Mesenchymal stem cell (in vitro differentiated cells and primary cell): ENCODE measurements around the gene LRRC56.

Experiments
- DNase-seq: peaks from one replicate; pipeline ENCODE4 v3.0.0-alpha.2; 2013
- H2AFZ ChIP-seq: one replicate; pipeline ENCODE4 v1.6.1; 2013; ENCODE audit warnings: low read depth, mild to moderate bottlenecking, control low read depth, inconsistent platforms, low read length, moderate library complexity
- H2AK5ac ChIP-seq: 2 replicates; pipeline ENCODE4 v1.6.1; 2013; ENCODE audit warnings: low read length, moderate library complexity, mild to moderate bottlenecking, inconsistent platforms; ENCODE audit not compliant: severe bottlenecking
- H2BK120ac ChIP-seq: one replicate; pipeline ENCODE4 v1.6.1; 2013; ENCODE audit warnings: low read depth, mild to moderate bottlenecking, inconsistent platforms, low read length, moderate library complexity
- H2BK12ac ChIP-seq, 2 experiments: one replicate each; pipeline ENCODE4 v1.6.1; 2013; ENCODE audit warnings: inconsistent platforms in 2 of 2, low read length in 2 of 2, mild to moderate bottlenecking in 2 of 2, moderate library complexity in 2 of 2, control low read depth in 1 of 2
- H2BK15ac ChIP-seq: one replicate; pipeline ENCODE4 v1.6.1; 2013; ENCODE audit warnings: mild to moderate bottlenecking, low read depth, inconsistent platforms; ENCODE audit not compliant: poor library complexity, severe bottlenecking
- H2BK5ac ChIP-seq: 2 replicates; pipeline ENCODE4 v1.6.1; 2013; ENCODE audit warnings: low read depth, mild to moderate bottlenecking, low read length, control low read depth, inconsistent platforms; ENCODE audit not compliant: poor library complexity, severe bottlenecking
- H3K14ac ChIP-seq, 2 experiments: one replicate each; pipeline ENCODE4 v1.6.1; 2013; ENCODE audit warnings: inconsistent platforms in 2 of 2, low read length in 2 of 2, control low read depth in 1 of 2, mild to moderate bottlenecking in 1 of 2, moderate library complexity in 1 of 2
- H3K18ac ChIP-seq, 2 experiments: one replicate each; pipeline ENCODE4 v1.6.1; 2013; ENCODE audit warnings: inconsistent platforms in 2 of 2, low read length in 2 of 2, control low read depth in 1 of 2, low read depth in 1 of 2, mild to moderate bottlenecking in 1 of 2
- H3K23ac ChIP-seq, 2 experiments: one replicate each; pipeline ENCODE4 v1.6.1; 2013; ENCODE audit warnings: inconsistent platforms in 2 of 2, low read length in 2 of 2, mild to moderate bottlenecking in 2 of 2, moderate library complexity in 2 of 2, control low read depth in 1 of 2
- H3K27ac ChIP-seq: 2 replicates; pipeline ENCODE4 v1.5.1; 2013; ENCODE audit warnings: mild to moderate bottlenecking, moderate library complexity, low read length, control low read depth, inconsistent platforms; ENCODE audit not compliant: poor library complexity, severe bottlenecking
- H3K27me3 ChIP-seq, 2 experiments: 2 replicates each; pipeline versions ENCODE4 v1.6.1 to v1.7.0; 2013; ENCODE audit warnings: low read length in 2 of 2, mild to moderate bottlenecking in 2 of 2, moderate library complexity in 2 of 2, control low read depth in 1 of 2, inconsistent platforms in 1 of 2; ENCODE audit not compliant: control insufficient read depth in 1 of 2, insufficient read depth in 1 of 2
- H3K36me3 ChIP-seq, 2 experiments: 2 replicates each; pipeline versions ENCODE4 v1.6.1 to v1.7.0; 2013; ENCODE audit warnings: low read length in 2 of 2, control low read depth in 1 of 2, inconsistent platforms in 1 of 2, low read depth in 1 of 2, mild to moderate bottlenecking in 1 of 2; ENCODE audit not compliant: insufficient read depth in 2 of 2, control insufficient read depth in 1 of 2
- H3K4ac ChIP-seq, 2 experiments: one replicate each; pipeline ENCODE4 v1.6.1; 2013; ENCODE audit warnings: inconsistent platforms in 2 of 2, low read length in 2 of 2, mild to moderate bottlenecking in 2 of 2, moderate library complexity in 2 of 2, control low read depth in 1 of 2, low read depth in 1 of 2
- H3K4me1 ChIP-seq: 2 replicates; pipeline ENCODE4 v1.6.1; 2013; ENCODE audit warnings: low read depth, low read length, control low read depth; ENCODE audit not compliant: control insufficient read depth, insufficient read depth
- H3K4me2 ChIP-seq: 2 replicates; pipeline ENCODE4 v1.6.1; 2013; ENCODE audit warnings: low read length, mild to moderate bottlenecking, inconsistent platforms; ENCODE audit not compliant: poor library complexity, severe bottlenecking
- H3K4me3 ChIP-seq, 2 experiments: 2 replicates each; pipeline versions ENCODE4 v1.5.1 to v1.7.0; 2013; ENCODE audit warnings: low read length in 2 of 2, mild to moderate bottlenecking in 2 of 2, control low read depth in 1 of 2, low read depth in 1 of 2; ENCODE audit not compliant: insufficient read depth in 1 of 2
- H3K79me1 ChIP-seq: replicated peaks from 2 replicates; pipeline ENCODE4 v1.6.1; 2013; ENCODE audit warnings: mild to moderate bottlenecking, control low read depth, low read length, inconsistent platforms; ENCODE audit not compliant: poor library complexity, severe bottlenecking
- H3K9ac ChIP-seq: 2 replicates; pipeline ENCODE4 v1.7.0; 2013; ENCODE audit warnings: mild to moderate bottlenecking, low read length, moderate library complexity
- H3K9me3 ChIP-seq: 2 replicates; pipeline ENCODE4 v1.7.0; 2013; ENCODE audit warnings: mild to moderate bottlenecking, low read length; ENCODE audit not compliant: control insufficient read depth
- H4K8ac ChIP-seq: one replicate; pipeline ENCODE4 v1.6.1; 2013; ENCODE audit warnings: inconsistent platforms, mild to moderate bottlenecking, low read length, moderate library complexity
- H4K91ac ChIP-seq: one replicate; pipeline ENCODE4 v1.6.1; 2013; ENCODE audit warnings: mild to moderate bottlenecking, low read length, inconsistent platforms
- WGBS: methylation state at CpG from one replicate; pipeline ENCODE4 v1.1.7; 2013; ENCODE audit warnings: mixed read lengths; 5-methylcytosine and 5-hydroxymethylcytosine counted together

LRRC56 gene

DNA sequence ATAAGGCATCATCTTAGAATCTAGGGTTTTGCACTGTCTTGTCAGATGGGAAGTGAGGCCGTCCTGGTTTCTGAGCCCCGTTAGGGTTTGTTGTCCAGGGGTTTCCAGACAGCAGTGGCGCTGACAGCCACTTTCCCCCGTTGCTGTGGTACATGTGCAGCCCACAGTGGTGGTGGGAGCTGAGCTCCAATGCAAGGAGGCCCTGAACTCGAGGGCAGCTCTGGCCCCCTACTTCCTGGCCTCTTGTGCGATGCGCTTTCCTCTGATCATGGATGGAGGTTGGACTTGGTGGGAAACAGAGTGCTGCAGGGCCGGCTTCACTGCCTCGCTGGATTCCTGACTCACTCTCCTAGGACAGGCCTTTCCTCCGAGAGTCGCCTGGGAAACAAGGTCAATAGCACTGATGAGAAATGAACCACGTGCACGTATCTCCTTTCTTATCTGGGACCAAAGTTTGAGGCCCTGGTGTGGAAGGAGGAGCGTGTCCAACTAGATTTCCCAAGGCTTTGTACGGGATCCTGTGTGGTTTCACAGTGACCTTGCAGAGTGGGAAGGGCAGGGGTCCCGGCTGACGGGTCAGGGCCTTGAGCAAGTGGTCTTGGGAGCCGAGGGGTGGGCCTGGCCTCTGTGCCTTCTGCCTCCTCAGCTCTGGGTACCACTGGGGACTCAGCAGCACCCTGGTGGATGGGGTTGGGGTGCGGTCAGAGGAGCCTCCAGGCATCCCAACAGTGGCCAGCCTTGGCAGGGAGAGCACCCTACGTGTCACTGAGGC, 42.7 kb downstream of the LRRC56 start:
- Histone ChIP-seq H2BK5ac (no peak overlapping the region), H2BK120ac (no peak overlapping the region)
- 91% methylated on average over 20 of the region's 20 CpGs for WGBS

DNA sequence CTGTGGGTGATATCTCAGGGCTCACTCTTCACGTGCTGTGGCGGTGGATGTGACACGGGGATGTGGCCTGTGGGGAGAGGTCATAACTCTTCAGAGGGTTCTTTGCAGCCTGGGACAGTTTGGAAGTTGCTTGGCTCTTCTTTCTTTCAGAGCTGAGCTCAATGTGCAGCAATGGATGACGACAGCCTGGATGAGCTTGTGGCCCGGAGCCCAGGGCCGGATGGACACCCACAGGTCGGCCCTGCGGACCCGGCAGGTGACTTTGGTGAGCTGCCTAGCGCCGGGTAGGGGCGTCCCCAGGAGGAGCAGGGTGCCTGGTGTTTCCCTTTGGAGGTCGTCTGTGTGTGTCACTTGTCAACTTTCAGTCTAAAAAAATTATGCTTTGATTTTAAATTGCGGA, 44.0 kb downstream of the LRRC56 start:
- Histone ChIP-seq H3K9ac (peak overlapping the region; percentile 26), H3K36me3 (peaks cover 24 to 49% of the 10 kb centered on the region in 2 experiments), H2AK5ac (no peak overlapping the region), H4K8ac (no peak overlapping the region), H3K4me1 (peaks cover 35% of the 10 kb centered on the region), H3K27ac (no peak overlapping the region), H3K4me3 (no peak overlapping the region), H3K23ac (no peak overlapping the region), H3K9me3 (no peaks in the 10 kb centered on the region), H4K91ac (no peak overlapping the region), H3K14ac (no peak overlapping the region), H2BK12ac (no peak overlapping the region), H3K18ac (no peak overlapping the region), H3K79me1 (peaks cover 8% of the 10 kb centered on the region), H2BK120ac (no peak overlapping the region), H3K4me2 (no peak overlapping the region), H2BK5ac (no peak overlapping the region), H2BK15ac (no peak overlapping the region), H2AFZ (no peak overlapping the region), H3K4ac (no peak overlapping the region), H3K27me3 (no peaks in the 10 kb centered on the region)
- WGBS, result 97% methylated on average over 14 of the region's 14 CpGs
- no peak for DNase-seq

More for the DNA sequence above, 42.7 kb downstream of the LRRC56 start:
- no peak for DNase-seq
- H3K4me1 ChIP-seq, result peaks cover 41% of the 10 kb centered on the region
- H3K4me3 ChIP-seq, result peak overlapping the region in 1 of 2 experiments; percentile 5
- H3K27me3 ChIP-seq, result peaks cover 1 to 2% of the 10 kb centered on the region in 2 experiments
- no peak overlapping the region for H3K23ac ChIP-seq
- no peak overlapping the region for H3K18ac ChIP-seq
- H2BK15ac ChIP-seq, result no peak overlapping the region
- no peak overlapping the region for H3K4ac ChIP-seq
- no peaks in the 10 kb centered on the region for H3K9me3 ChIP-seq
- peak overlapping the region; percentile 34 for H3K9ac ChIP-seq
- peaks cover 20 to 47% of the 10 kb centered on the region in 2 experiments for H3K36me3 ChIP-seq
- H3K79me1 ChIP-seq, result peaks cover 8% of the 10 kb centered on the region
- H4K91ac ChIP-seq, result no peak overlapping the region
- H2BK12ac ChIP-seq, result no peak overlapping the region
- no peak overlapping the region for H2AK5ac ChIP-seq
- H4K8ac ChIP-seq, result no peak overlapping the region
- H3K14ac ChIP-seq, result no peak overlapping the region
- H2AFZ ChIP-seq, result no peak overlapping the region
- no peak overlapping the region for H3K27ac ChIP-seq
- H3K4me2 ChIP-seq, result no peak overlapping the region

DNA sequence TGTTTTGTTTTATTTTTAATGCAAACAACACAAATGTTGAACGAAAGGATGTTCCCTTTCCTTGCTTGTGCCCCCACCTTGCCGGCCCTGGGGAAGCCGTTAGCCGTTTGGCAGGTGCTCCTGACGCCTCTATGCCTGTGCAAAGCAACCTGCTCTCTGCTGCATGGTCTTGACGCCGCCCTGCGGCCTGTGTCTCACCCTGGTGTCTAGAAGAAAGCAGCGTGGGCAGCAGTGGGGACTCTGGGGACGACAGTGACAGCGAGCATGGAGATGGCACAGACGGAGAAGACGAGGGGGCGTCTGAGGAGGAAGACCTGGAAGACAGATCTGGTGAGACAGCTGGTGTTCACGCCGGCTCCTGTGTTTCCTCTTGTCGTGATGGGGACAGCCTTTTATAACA, 44.4 kb downstream of the LRRC56 start:
- peak overlapping the region in 1 of 2 experiments; percentile 2 for H3K4me3 ChIP-seq
- no peak overlapping the region for H3K4ac ChIP-seq
- H3K23ac ChIP-seq, result no peak overlapping the region
- H2BK12ac ChIP-seq, result no peak overlapping the region
- no peak overlapping the region for H4K8ac ChIP-seq
- H2AK5ac ChIP-seq, result no peak overlapping the region
- H3K27ac ChIP-seq, result no peak overlapping the region
- no peak overlapping the region for H3K4me2 ChIP-seq
- H2BK5ac ChIP-seq, result no peak overlapping the region
- WGBS, result 97% methylated on average over 17 of the region's 17 CpGs
- no peak for DNase-seq
- H3K79me1 ChIP-seq, result peaks cover 8% of the 10 kb centered on the region
- H2BK120ac ChIP-seq, result no peak overlapping the region
- H2BK15ac ChIP-seq, result no peak overlapping the region
- H3K9ac ChIP-seq, result peak overlapping the region; percentile 26
- H4K91ac ChIP-seq, result no peak overlapping the region
- no peak overlapping the region for H3K14ac ChIP-seq
- peaks cover 28 to 53% of the 10 kb centered on the region in 2 experiments for H3K36me3 ChIP-seq
- no peak overlapping the region for H3K18ac ChIP-seq
- no peaks in the 10 kb centered on the region for H3K9me3 ChIP-seq
- no peak overlapping the region for H2AFZ ChIP-seq
- no peaks in the 10 kb centered on the region for H3K27me3 ChIP-seq
- peaks cover 35% of the 10 kb centered on the region for H3K4me1 ChIP-seq

DNA sequence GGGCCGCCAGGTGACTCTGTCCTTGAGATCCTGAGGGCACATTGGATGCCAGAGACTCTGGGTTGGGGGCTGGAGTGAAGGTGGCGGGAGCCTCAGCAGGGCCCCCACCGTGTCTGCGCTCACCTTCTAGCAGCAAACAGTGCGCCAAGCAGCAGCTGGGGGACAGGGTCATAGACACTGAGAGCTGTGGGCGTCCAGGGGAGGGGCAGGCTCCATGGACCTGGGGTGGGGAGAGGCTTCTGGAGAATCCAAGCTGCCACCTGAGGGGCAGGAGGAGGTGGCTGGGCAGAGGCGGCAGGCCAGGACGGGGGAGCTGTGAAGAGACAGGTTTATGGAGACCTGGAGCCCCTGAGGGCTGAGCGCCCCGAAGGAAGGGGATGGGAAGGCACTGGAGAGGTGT, 47.0 kb downstream of the LRRC56 start:
- DNase-seq, result no peak
- H2AK5ac ChIP-seq, result no peak overlapping the region
- H3K27ac ChIP-seq, result no peak overlapping the region
- peaks cover 51 to 56% of the 10 kb centered on the region in 2 experiments for H3K36me3 ChIP-seq
- no peak overlapping the region for H3K9ac ChIP-seq
- no peak overlapping the region for H3K4me2 ChIP-seq
- H3K14ac ChIP-seq, result no peak overlapping the region
- H4K91ac ChIP-seq, result no peak overlapping the region
- no peak overlapping the region for H3K23ac ChIP-seq
- H2BK120ac ChIP-seq, result no peak overlapping the region
- no peak overlapping the region for H3K18ac ChIP-seq
- no peak overlapping the region for H2AFZ ChIP-seq
- WGBS, result over 99% methylated on average over 8 of the region's 10 CpGs
- no peaks in the 10 kb centered on the region for H3K9me3 ChIP-seq
- no peak overlapping the region for H4K8ac ChIP-seq
- H2BK15ac ChIP-seq, result no peak overlapping the region
- peaks cover 24% of the 10 kb centered on the region for H3K4me1 ChIP-seq
- H3K4me3 ChIP-seq, result no peak overlapping the region
- no peaks in the 10 kb centered on the region for H3K27me3 ChIP-seq
- no peak overlapping the region for H2BK5ac ChIP-seq
- peaks cover 8% of the 10 kb centered on the region for H3K79me1 ChIP-seq
- H3K4ac ChIP-seq, result no peak overlapping the region
- H2BK12ac ChIP-seq, result no peak overlapping the region
